HFF-Myc (cell line): ENCODE measurements around the gene AQP3.
A peak's percentile ranks its signal among the peaks of the same experiment; 100 is the strongest.

ENCODE experiments used
- DNase-seq: peaks from one replicate; pipeline ENCODE4 v3.0.0-alpha.2; 2011; ENCODE audit warnings: low read depth; ENCODE audit errors: extremely low read depth
- H3K4me3 ChIP-seq: replicated peaks from 2 replicates; pipeline ENCODE4 v1.5.1; 2011; ENCODE audit warnings: low read depth, mild to moderate bottlenecking, control low read depth, low read length
- TF ChIP-seq, protein P1 (sequence below): IDR thresholded peaks from 2 replicates; pipeline ENCODE4 v1.5.1; 2012; ENCODE audit warnings: mild to moderate bottlenecking, low read depth, low read length, control low read depth; ENCODE audit errors: missing control alignments

The AQP3 gene

DNA sequence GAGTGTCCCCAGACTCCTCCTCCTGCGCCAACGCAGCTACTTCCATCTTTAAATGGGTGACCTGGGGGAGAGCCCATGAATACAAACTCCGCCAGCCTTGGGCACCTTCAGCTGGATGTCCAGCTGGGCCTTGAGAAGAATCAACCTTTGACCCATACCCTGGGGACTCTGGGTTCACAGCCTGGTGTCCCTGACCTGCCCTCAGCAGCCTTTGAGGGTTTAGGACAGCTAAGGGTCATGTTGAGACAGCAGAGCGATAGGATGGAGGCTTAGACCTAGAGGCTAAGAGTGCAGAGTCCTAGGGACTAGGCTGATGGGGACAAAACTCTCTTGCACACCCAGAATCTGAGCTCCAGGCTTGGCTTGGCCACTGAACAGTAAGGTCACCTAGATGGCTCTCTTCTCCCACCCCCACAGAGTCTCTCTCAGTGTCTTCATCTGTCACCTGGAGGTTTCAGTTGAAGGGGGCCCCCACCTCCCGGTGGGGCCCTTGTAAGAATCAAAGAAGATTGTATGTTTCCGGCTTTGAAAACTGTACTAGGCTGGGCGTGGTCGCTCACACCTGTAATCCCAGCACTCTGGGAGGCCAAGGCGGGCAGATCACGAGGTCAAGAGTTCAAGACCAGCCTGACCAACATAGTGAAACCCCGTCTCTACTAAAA, 6.7 kb upstream of the AQP3 start:
- H3K4me3 ChIP-seq: no peak overlapping the region
- TF ChIP-seq, protein P1, sequence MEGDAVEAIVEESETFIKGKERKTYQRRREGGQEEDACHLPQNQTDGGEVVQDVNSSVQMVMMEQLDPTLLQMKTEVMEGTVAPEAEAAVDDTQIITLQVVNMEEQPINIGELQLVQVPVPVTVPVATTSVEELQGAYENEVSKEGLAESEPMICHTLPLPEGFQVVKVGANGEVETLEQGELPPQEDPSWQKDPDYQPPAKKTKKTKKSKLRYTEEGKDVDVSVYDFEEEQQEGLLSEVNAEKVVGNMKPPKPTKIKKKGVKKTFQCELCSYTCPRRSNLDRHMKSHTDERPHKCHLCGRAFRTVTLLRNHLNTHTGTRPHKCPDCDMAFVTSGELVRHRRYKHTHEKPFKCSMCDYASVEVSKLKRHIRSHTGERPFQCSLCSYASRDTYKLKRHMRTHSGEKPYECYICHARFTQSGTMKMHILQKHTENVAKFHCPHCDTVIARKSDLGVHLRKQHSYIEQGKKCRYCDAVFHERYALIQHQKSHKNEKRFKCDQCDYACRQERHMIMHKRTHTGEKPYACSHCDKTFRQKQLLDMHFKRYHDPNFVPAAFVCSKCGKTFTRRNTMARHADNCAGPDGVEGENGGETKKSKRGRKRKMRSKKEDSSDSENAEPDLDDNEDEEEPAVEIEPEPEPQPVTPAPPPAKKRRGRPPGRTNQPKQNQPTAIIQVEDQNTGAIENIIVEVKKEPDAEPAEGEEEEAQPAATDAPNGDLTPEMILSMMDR: no peak
- no peak for DNase-seq

DNA sequence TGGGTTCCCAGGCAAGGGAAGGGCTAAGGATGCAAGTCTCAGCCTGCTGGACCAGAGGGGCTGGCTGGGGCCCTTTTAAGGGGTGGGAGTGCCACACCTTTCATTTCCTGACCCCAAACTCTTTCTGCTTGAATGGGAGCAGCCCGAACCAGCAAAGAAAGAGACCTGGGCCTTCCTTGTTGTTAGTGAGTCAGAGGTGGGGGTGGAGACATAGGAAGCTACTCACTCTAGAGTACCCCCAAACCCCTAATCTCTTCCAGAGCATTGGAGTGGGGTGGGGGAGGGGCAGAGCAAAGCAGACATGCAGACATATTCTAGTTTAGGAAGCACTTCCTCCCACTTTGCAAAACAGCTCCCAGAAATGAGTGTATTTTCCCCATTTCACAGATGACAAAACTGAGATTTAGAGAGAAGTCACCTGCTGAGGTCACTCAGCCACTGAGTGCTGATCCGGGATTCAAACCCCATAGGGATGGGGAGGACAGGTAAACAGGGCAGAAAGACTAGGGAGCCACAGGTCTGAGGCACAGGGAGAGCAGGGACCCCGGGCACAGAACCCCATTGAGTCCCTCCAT, 6.0 kb upstream of the AQP3 start:
- no peak for DNase-seq
- H3K4me3 ChIP-seq: no peak overlapping the region
- TF ChIP-seq, protein P1: no peak

DNA sequence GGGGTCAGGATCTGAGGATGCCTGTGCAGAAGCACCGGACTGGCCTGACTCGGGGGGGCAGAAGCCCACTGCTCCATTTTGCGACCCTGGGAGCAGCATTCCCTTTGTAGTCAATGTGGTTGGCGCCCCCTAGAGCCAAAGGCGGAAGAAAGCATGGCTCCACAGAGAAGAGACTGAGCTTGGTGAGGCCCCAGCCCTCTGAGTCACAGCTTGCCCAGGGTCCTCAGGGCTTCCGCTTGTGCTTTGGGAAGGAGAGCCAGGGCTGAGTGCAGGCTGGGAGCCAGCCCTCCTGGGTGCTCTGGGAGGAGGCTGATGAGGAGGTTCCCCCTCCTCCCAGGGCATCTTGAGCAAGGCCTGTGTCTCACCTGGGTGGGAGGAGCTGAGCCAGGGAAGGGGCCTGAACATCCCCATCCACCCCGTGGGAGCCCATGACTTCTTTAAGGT, 5.5 kb upstream of the AQP3 start:
- no peak overlapping the region for H3K4me3 ChIP-seq
- DNase-seq: peak; percentile 60
- TF ChIP-seq, protein P1: peak; percentile 92

DNA sequence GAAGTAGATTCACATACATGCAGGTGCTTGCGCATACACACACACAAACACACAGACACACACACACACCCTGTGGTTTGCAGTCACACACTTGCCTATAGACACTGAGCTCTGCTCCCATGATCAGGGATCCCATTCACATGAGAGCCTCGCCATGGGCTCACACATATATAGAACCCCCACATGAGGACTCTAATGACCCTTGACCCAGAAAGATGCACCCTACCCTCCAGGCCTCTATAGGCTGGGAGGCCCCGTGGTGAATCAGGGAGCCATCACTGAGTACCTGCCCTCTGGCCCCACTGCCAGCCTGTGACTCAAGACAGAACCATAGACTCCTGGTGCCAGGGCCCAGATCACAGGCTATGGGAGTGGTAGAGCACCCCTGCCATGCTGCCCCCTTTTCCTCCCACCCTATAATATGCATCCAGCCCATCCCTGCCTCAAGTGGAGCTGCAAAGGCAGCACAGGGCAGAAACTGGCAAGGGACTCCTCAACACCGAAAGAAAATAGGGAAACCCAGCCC, 3.3 kb upstream of the AQP3 start:
- no peak for DNase-seq
- H3K4me3 ChIP-seq: no peak overlapping the region
- TF ChIP-seq, protein P1: no peak

DNA sequence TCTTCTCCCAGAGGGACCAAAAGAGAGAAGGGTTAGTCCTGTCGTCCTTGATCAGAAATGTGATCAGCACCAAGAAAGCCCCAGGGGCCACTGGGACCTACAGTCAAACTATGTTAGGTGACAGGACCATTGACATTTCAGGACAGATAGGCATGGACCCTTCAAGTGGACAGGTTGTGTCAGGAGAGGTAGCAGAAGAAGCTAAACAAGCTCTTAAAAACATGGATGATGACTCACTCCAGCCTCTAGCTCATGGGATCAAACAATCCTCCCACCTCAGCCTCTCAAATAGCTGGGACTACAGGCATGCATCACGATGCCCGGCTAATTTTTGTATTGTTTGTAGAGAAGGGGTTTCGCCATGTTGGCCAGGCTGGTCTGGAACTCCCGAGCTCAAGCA, 2.3 kb upstream of the AQP3 start:
- no peak overlapping the region for H3K4me3 ChIP-seq
- no peak for DNase-seq
- TF ChIP-seq, protein P1: no peak

DNA sequence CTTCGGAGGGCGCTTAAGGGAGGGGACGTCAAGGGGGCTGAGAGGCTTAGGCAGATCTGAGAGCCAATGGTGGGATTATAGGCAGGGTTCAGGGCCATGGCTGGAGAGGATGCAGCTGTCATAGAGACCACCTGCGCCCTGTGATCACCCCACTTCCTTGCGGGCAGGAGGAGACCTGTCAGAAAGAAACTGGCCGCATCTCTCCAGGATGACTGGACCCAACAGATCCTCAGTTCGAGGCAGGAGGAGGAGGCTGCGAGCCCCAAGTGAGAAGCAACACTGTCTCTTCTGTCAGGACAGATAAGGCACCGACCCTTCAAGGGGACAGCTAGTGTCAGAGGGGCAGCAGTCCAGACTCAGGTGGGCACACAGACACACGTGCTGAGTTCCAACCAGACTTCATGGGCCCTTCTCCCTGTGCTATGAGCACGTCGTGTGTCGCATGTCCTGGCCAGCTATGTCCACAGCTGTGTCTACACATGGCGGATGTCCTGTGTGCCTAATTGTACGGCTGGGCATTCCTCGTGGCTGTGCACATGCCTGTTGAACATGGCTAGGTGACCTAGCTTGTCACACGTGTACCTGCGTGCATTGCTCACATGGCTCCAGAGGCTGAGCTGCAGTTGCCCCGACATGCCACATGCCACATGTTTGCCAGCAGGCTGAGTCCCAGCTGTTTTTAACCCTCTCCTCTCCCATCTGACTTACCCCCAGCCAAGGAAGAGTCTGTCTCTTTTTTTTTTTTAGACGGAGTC, 583 bp upstream of the AQP3 start:
- DNase-seq: no peak
- H3K4me3 ChIP-seq: peak overlapping the region; percentile 37
- TF ChIP-seq, protein P1: no peak
